Activated CD8-positive, alpha-beta memory T cell treated with anti-CD3 and anti-CD28 coated beads for 48 hours (primary cell): ENCODE measurements around the gene CDK13.
"Not testable (repeated sequence)": the region's sequence is repeated elsewhere in the genome, so short reads cannot be mapped to it uniquely, and the experiment has no call there.

ENCODE experiments used
- DNase-seq, 3 experiments: peaks; one replicate each; pipeline ENCODE4 v3.0.0-alpha.2; 2020; ENCODE audit warnings: low read depth in 2 of 3, low spot score in 2 of 3

CDK13 gene

DNA sequence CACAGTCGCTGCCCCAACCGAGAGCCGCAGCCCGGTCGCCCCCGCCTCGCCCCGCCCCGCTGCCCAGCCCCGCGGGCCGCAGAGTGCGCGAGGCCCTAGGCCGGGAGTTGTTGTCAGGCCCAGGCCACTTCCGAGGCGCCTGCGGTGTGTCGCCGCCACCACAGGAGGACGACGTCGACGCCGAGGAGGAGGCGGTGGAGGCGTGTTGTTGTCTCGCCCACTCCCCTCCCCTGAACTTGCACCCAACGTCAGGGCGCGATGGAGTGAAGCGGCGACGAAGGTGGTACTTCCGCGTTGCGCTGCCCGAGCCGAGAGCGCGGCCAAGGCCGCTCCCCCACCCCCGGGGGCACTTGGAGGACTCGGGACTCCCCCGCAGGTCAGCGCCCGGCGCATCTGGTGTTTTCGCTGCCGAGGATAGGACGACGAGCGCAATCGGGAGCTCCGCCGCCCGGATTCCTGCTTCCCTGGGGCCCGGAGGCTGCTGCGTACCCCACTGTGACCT, at the start of gene CDK13:
CDK13 (plus strand) TSS at position 286 of the 502 bp plus-strand sequence. CDS start 386 bp downstream, outside the sequence.
- DNase-seq: peak; percentile 56 to 77 (median 64)

DNA sequence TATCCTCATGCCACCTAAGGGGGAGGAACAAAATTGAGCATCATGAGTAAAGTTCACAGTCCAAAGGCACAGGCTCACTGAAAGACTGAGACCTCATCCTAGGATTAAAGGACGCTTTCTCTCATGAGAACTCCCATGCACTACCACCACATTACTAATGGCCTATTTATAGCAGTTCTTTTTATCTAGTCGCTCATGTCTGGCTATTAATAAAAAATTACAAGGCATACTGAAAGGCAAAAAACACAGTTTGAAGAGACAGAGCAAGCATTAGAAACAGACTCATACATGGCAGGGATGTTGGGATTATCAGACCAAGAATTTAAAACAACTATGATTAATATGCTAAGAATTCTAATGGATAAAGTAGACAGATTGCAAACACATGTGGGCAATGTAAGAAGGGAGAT, 46.0 kb upstream of the CDK13 start:
- DNase-seq: no peak

DNA sequence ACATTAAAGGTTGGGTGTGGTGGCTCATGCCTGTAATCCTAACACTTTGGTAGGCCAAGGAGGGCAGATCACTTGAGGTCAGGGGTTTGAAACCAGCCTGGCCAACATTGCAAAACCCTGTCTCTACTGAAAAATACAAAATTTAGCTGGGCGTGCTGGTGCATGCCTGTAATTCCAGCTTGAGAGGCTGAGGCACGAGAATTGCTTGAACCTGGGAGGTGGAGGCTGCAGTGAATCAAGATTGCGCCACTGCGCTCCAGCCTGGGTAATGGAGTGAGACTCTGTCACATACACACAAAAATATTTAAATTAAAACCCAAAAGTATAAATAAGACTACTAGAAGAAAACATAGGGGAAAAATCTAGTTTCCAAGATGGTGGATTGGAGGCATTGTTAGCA, 41.9 kb upstream of the CDK13 start:
- no peak for DNase-seq

DNA sequence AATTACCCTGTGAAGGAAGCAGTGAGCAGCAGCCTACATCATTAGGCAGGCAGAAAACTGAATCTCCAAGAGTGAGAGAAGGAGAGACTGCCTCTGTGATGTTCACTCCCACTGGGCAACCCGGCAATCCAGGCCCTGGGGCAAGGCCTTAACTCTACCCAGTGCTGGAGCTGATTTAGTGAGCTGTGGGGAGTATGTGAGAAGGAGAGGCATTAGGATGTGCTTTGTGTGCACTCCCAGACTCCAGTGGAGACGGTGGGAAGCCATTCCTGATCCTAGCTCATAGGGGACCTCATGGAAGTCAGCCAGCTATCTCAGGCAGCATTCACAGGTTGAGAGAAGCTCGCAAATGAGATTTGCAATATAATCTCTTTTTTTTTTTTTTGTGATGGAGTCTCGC, 41.1 kb upstream of the CDK13 start:
- DNase-seq: no peak

DNA sequence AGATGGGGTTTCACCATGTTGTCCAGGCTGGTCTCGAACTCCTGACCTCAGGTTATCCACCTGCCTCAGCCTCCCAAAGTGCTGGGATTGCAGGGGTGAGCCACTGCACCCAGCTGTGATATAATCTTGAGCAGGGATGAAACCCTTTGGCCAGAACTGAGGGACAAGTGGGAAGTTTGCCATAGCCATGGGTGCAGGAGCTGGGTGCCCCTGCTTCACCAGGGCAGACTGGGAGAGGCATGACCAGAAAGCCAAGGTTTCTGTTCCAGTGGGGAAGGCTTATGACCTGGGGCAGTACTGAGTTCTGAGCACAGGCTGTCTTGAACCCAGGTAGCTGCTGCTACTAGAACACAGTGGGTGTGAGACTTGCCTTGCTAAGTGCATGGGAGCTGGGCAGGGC, 40.5 kb upstream of the CDK13 start:
- no peak for DNase-seq

DNA sequence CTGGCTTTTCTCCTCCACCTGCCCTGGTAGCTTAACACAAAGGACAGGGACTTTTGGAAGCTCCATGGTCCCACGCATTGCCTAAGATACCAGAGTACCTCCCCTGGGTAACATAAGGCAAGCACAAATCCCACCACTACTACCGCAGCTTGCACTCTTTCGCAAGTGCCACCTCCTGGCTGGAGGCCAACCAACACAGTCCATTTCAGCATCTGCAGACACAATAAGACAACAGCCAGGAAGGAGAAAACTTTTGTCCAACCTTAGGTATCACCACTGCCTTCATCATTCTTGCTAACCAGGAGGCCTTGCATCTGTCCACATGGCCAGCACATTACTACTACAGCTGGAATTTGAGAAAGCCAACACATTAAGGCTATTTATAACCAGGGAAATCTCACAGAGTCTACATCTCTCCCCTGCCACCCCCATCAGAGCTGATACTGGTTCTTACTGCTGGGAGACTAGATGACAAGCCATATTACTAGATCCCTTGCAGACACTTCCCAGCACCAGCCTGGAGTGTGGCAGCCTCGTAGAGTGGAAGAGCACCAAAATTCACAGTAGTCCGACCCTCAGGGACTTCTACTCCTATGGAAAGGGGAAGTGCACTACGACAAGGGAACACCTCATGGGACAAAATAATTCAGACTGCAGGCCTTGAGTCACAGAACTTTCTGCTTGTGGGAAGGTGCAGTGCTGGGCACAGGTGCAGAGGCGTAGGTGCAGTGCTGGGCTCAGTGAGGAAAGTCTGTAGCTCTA, 39.8 kb upstream of the CDK13 start:
- no peak for DNase-seq

DNA sequence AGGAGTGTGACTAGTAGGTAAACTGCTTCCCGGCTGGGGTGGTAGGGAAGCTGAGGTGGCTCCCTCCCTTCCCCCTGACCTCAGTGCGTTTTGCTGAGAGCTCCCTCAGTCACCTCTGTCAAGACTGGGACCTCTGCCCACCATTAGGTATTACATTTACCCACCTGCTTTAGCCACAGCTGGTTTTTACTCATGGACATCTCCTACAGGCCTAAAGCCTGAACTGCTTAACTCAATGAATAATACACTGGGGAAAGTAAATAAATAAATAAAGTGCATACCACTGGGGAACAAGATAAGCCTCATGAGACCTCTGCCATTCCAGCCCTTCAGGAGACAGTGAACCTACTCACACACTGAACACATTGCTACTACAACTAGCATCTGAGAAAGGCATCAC, 38.9 kb upstream of the CDK13 start:
- no peak for DNase-seq

DNA sequence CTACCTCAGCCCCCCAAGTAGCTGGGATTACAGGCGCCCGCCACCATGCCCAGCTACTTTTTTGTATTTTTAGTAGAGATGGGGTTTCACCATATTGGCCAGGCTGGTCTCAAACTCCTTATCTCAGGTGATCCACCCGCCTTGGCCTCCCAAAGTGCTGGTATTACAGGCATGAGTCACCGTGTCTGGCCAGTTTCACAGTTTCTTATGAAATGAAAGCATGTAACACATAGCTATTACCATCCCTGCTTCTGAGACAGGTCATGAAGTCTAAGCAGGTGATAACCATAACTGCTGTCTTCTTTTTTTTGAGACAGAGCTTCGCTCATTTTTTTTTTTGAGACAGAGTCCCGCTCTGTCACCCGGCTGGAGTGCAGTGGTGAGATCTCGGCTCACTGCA, 34.2 kb upstream of the CDK13 start:
- not testable (repeated sequence) for DNase-seq

DNA sequence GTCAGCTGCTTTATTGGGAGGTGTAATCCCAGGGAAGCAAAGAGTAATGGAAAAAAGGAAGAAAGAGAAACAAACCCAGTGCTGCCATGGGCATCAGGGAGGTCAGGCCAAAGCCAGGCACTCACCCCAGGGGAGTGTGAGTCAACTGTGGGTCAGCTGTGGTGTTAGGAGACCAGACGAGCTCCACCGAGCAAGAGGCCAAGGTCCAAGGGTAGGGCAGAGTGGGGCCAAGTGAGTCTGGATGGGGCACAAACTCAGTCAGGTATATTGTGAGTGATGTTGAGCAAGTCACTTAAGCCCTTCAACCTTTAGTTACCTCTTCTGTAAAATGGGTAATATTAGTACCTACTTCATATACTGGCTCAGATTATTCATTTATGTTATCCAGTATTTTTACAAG, 30.4 kb upstream of the CDK13 start:
- no peak for DNase-seq

DNA sequence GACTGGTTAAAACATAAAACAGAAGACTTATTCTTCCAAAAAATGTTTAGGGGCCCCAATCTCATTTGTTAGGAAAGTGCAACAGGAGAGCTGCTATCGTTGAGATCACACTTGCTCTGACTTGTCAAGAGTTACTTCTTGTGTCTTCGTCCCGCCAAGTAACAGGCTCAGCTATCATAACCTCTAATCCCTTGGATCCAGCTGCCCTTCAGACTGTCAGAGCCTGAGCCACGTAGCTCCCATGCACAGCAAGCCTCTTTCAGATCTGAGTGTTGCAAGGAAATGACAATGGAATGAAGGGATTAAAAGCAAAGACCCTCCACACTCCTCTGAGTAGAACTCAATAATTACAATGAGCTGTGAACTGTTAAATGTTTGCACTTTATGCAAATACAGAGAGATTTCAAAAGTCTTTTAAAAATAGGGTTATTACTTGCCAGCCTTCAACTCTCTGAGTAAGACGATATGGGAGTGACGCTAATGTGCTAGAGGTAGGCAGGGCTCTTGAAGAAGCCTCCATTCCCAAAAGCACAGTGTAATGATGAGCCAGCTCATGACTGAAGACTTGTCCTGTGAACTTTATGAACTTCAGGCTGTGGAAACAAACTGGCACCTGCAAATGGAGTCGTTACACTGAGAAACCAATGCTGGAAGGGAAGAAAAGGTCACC, 28.4 kb upstream of the CDK13 start:
- DNase-seq: no peak

DNA sequence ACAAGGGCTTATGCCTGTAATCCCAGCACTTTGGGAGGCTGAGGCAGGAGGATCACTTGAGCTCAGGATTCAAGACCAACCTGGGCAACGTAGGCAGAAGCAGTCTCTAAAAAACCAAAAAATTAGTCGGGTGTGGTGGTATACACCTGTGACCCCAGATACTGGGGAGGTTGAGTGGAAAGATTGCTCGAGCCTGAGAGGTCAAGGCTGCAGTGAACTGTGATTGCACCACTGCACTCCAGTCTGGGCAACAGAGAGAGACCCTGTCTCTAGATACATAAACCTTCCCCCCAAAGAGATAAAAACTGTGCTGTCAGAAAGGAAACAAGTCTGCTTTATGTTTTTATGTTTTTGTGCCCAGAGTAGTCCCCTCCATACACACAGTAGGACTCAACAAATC, 27.5 kb upstream of the CDK13 start:
- no peak for DNase-seq

DNA sequence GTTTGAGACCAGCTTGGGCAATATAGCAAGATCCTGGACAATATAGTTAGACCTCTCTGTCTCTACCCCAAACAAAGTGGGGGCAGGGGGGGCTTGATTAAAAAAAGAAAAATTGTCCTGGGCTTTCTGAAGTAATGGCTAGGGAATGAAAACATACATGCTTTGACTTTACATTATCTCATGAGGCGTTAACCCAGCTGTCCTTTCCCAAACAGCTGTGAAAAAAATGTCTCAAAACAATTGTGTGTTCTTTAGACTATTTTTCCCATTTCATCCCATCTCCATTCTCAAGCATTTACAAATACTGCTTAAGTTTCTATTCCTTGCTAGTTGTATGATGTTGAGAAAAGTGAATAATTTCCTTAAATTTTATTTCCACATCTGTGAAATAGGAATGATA, 27.0 kb upstream of the CDK13 start:
- DNase-seq: no peak

DNA sequence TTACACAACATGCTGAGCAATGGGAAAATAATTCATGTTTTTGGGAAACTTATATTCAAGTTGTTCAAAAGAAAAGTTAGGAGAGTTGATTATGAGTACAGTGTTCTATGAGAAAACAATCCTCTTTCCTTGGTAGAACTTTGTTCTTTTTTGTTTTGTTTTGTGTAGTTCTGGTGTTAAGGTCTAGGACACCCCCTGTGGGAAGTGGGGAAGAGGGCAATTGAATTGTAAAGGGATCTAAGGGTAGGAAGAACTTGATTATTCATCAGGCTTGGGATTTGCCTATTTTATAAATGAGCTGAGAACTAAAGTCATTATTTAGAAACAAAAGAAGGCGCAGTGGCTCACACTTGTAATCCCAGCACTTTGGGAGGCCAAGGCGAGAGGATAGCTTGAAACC, 25.9 kb upstream of the CDK13 start:
- DNase-seq: no peak

DNA sequence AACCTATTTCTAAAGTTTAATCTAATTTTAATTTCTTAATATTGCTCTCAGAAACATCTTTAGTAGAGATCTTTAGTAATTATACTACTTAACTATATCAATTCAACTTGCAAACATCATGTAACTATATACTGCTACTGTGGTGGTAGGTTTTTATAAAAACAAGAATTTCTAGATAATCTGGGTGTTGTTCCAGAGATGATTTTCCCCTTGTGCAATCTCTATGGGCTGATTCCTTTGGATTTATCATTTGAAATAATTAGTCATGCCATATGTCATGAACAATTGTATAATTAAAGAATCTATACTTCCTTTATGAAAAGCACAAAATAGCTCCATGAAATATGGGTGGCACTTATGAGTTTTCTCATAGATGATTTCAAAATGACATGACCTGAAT, 23.9 kb upstream of the CDK13 start:
- DNase-seq: no peak

DNA sequence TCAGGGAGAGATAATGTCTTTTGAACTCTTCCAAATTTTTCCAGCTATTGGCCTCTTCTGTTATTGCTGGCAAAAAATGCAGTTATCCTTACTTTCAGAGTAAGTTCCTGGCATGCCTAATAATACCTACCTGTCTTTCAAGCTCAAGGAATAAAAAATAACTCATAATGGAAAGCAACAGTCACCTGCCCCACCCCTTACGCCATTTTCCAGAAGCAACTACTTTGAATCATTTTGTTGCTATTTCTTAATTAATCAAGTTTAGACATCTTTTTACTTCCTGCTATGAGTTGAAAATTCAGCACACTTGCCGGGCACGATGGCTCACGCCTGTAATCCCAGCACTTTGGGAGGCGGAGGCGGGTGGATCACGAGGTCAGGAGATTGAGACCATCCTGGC, 23.0 kb upstream of the CDK13 start:
- no peak for DNase-seq

DNA sequence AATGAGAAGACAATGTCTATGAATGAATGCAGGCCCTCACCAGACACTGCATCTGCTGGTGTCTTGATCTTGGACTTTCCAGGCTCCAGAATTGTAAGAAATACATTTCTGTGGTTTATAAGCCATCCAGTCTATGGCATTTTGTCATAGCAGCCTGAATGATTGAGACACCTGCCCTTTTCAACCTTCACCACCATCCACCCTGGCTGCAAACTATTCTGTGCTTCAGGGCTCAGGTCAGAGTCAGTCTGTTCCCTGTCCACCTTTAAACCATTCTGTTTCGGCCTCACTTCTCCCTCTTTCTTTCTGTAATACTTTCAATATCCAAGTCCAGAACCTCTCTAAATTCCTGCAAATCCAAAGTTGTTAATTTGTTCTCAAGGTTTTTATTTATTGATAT, 15.9 kb upstream of the CDK13 start:
- DNase-seq: no peak

DNA sequence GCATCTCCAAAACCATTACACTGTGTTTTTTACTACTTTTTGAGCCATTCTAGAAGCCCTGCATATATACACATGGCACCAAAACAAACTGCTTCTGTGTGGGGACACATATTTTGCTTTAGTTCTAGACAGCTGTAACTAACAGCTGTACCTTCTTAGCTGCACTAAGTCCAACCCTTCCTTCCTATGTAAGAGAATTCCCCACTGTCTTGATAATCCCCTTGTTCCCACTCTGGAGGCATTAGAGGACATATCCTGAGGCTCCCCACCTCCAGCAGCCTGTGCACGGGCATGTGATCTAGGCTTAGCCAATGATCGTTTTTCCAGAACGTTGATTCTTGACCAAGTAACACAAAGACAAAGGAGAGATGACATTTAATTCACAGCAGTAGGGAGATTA, 13.3 kb upstream of the CDK13 start:
- DNase-seq: no peak

DNA sequence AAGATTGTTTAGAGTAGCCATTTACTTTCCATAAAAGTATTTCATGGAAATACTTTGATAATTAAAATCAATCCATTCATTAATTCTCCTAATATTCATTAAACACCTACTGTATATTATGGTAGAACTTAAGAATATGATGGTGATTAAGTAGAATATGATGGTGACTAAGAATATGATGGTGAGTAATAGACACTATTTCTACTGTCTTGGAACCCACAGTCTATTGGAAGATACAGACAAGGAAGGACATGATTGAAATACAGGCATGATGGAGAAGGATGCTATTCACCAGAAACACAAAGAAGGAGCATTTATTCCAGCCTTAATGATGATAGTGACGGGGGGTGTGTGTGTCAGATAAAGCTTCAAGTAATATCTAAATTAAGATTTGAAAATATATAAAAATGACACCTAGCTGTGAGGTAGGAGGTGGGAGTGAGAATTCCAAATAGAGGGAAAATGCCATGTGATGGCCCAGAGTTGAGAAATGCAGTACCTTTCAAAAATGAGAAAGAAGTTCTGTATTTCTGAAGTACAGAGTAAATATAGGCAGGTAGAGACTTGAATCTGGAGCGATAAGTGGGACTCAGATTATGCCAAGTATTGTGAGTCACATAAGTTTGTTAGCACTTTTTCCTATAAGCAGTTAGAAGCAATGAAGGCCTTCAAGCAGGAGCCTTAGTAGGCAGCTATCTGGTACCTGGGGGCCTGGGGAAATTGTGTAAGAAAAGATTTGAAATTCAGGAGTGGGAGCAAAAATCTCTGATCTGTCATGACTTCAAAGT, 12.5 kb upstream of the CDK13 start:
- DNase-seq: no peak

DNA sequence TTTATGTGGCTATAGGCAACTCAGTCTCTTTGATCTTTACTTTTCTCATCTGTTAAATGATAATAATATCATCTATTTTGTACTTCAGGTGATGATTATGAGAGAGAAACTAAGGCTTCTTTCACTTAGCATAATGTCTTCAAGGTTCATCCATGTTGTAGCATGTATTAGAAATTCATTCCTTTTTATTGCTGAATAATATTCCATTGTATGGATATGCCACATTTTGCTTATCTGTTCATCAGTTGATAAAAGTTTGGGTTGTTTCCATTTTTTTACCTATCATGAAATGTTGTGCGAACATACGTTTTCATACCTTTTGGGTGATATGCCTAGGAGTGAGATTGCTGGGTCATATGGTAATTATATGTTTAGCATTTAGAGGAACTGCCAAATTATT, 7.2 kb upstream of the CDK13 start:
- no peak for DNase-seq

DNA sequence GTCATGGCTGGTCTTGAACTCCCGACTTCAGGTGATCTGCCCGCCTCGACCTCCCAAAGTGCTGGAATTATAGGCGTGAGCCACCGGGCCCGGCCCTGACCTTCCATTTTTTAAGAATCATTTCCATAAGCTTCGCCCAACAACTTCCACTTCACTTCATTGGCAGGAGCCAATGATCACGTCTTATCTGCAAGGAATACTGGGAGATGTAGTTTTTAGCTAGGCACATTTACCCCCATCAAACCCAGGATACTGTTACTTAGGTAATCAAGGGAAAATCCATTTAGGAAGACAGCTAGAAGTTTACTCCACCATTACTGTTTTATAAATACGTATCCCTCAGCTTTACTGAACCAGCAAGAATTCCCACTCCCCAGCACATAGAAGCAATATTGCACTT, 3.4 kb upstream of the CDK13 start:
- DNase-seq: no peak

DNA sequence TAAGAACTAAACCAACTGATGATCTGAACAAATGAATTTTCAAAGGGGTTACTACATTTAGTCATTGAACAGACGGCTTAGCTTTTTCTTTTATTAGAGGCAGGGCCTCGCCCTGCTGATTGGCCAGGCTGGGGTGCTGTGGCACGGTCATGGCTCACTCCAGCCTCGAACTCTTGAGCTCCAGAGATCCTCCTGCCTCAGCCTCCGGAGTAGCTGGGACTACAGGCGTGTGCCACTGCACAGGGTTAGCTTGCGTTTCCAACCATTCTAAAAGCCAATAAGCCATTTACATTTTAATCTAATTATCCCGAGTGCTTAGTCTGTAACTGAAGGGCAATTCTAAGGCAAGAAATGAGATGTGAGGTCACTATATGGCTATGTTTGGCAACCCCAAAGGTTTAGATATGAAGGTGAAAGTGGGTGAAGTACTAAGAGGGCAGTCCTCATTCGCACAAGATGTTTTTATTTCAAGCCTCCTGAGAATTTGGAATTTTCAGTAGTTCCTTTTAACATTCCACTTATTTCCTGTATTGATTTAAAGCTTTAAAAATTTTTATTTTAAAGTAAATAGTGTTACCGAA, 1.6 kb upstream of the CDK13 start:
- DNase-seq: no peak
